ENCODE data around the gene ST6GALNAC3.

The ST6GALNAC3 gene

GRCh38 chr1:76374086-76374485 lies 299.5 kb downstream of the ST6GALNAC3 start:
- no peak for DNase-seq (ENCODE audit: extremely low spot score)
- POLR2A ChIA-PET = no interaction called here
- no peak for TF ChIP-seq FOXK2 (IDR thresholded peaks at IDR 0.05)
- TF ChIP-seq ELF4 (IDR thresholded peaks at IDR 0.05) = no peak
- TF ChIP-seq L3MBTL2 (conservative IDR thresholded peaks at IDR 0.05) = no peak
- CTCF ChIA-PET = no interaction called here

GRCh38 chr1:76377247-76377646 lies 302.7 kb downstream of the ST6GALNAC3 start:
- ChIA-PET POLR2A (no interaction called here), CTCF (no interaction called here)
- no peak for DNase-seq (ENCODE audit: extremely low spot score)
- TF ChIP-seq SUZ12 (IDR thresholded peaks at IDR 0.05) (no peak), CTBP1 (IDR thresholded peaks at IDR 0.05; ENCODE audit: borderline replicate concordance) (no peak), HDGF (IDR thresholded peaks at IDR 0.05; ENCODE audit: borderline replicate concordance) (no peak), L3MBTL2 (conservative IDR thresholded peaks at IDR 0.05) (no peak), BHLHE40 (IDR thresholded peaks at IDR 0.05; ENCODE audit: borderline replicate concordance) (no peak), PKNOX1 (IDR thresholded peaks at IDR 0.05) (no peak), TARDBP (IDR thresholded peaks at IDR 0.05) (no peak), ELF4 (IDR thresholded peaks at IDR 0.05) (no peak), ARNT (IDR thresholded peaks at IDR 0.05) (no peak), SP1 (IDR thresholded peaks at IDR 0.05) (no peak), LEF1 (IDR thresholded peaks at IDR 0.05; ENCODE audit: borderline replicate concordance) (no peak), FOXK2 (IDR thresholded peaks at IDR 0.05) (no peak), FOXM1 (IDR thresholded peaks at IDR 0.05; ENCODE audit: borderline replicate concordance) (no peak), ZNF384 (IDR thresholded peaks at IDR 0.05) (no peak)

GRCh38 chr1:76379506-76379905 lies 305.0 kb downstream of the ST6GALNAC3 start:
- ChIA-PET POLR2A (no interaction called here), CTCF (no interaction called here)
- TF ChIP-seq PKNOX1 (IDR thresholded peaks at IDR 0.05) = no peak
- TF ChIP-seq LEF1 (IDR thresholded peaks at IDR 0.05; ENCODE audit: borderline replicate concordance) = no peak
- TF ChIP-seq NFRKB (IDR thresholded peaks at IDR 0.05) = no peak
- no peak for TF ChIP-seq FOXM1 (IDR thresholded peaks at IDR 0.05; ENCODE audit: borderline replicate concordance)
- no peak for DNase-seq (ENCODE audit: extremely low spot score)

- ChIA-PET CTCF (no interaction called here), POLR2A (no interaction called here)
- no peak for DNase-seq (ENCODE audit: extremely low spot score)
- TF ChIP-seq BHLHE40 (IDR thresholded peaks at IDR 0.05; ENCODE audit: borderline replicate concordance) (no peak), SP1 (IDR thresholded peaks at IDR 0.05) (no peak), FOXK2 (IDR thresholded peaks at IDR 0.05) (no peak), CTBP1 (IDR thresholded peaks at IDR 0.05; ENCODE audit: borderline replicate concordance) (no peak), FOXA1 (IDR thresholded peaks at IDR 0.05) (no peak), PKNOX1 (IDR thresholded peaks at IDR 0.05) (no peak), TARDBP (IDR thresholded peaks at IDR 0.05) (no peak), ELF4 (IDR thresholded peaks at IDR 0.05) (no peak), ARNT (IDR thresholded peaks at IDR 0.05) (no peak), FOXM1 (IDR thresholded peaks at IDR 0.05; ENCODE audit: borderline replicate concordance) (no peak), L3MBTL2 (conservative IDR thresholded peaks at IDR 0.05) (no peak), NFRKB (IDR thresholded peaks at IDR 0.05) (no peak), LEF1 (IDR thresholded peaks at IDR 0.05; ENCODE audit: borderline replicate concordance) (no peak)
These were observed 307.0 kb downstream of the ST6GALNAC3 start for GRCh38 chr1:76381450-76382097.

- TF ChIP-seq LEF1 (IDR thresholded peaks at IDR 0.05; ENCODE audit: borderline replicate concordance) (no peak), HDGF (IDR thresholded peaks at IDR 0.05; ENCODE audit: borderline replicate concordance) (no peak), NFRKB (IDR thresholded peaks at IDR 0.05) (no peak), PKNOX1 (IDR thresholded peaks at IDR 0.05) (no peak), TARDBP (IDR thresholded peaks at IDR 0.05) (no peak), FOXK2 (IDR thresholded peaks at IDR 0.05) (no peak), L3MBTL2 (conservative IDR thresholded peaks at IDR 0.05) (no peak), ARNT (IDR thresholded peaks at IDR 0.05) (no peak), CTBP1 (IDR thresholded peaks at IDR 0.05; ENCODE audit: borderline replicate concordance) (no peak), ZNF384 (IDR thresholded peaks at IDR 0.05) (no peak), FOXA1 (IDR thresholded peaks at IDR 0.05) (no peak), FOXM1 (IDR thresholded peaks at IDR 0.05; ENCODE audit: borderline replicate concordance) (no peak), SP1 (IDR thresholded peaks at IDR 0.05) (no peak), ELF4 (IDR thresholded peaks at IDR 0.05) (no peak), BHLHE40 (IDR thresholded peaks at IDR 0.05; ENCODE audit: borderline replicate concordance) (no peak), SUZ12 (IDR thresholded peaks at IDR 0.05) (no peak)
- ChIA-PET CTCF (no interaction called here), POLR2A (no interaction called here)
- no peak for DNase-seq (ENCODE audit: extremely low spot score)
These were observed 313.7 kb downstream of the ST6GALNAC3 start for GRCh38 chr1:76388261-76388660.

GRCh38 chr1:76390456-76390855 lies 315.9 kb downstream of the ST6GALNAC3 start:
- TF ChIP-seq L3MBTL2 (conservative IDR thresholded peaks at IDR 0.05) = no peak
- TF ChIP-seq SP1 (IDR thresholded peaks at IDR 0.05) = no peak
- no peak for TF ChIP-seq ZNF384 (IDR thresholded peaks at IDR 0.05)
- TF ChIP-seq FOXM1 (IDR thresholded peaks at IDR 0.05; ENCODE audit: borderline replicate concordance) = no peak
- TF ChIP-seq BHLHE40 (IDR thresholded peaks at IDR 0.05; ENCODE audit: borderline replicate concordance) = no peak
- no peak for TF ChIP-seq FOXK2 (IDR thresholded peaks at IDR 0.05)
- no peak for TF ChIP-seq PKNOX1 (IDR thresholded peaks at IDR 0.05)
- TF ChIP-seq NFRKB (IDR thresholded peaks at IDR 0.05) = no peak
- no peak for TF ChIP-seq LEF1 (IDR thresholded peaks at IDR 0.05; ENCODE audit: borderline replicate concordance)
- TF ChIP-seq HDGF (IDR thresholded peaks at IDR 0.05; ENCODE audit: borderline replicate concordance) = no peak
- TF ChIP-seq ELF4 (IDR thresholded peaks at IDR 0.05) = no peak
- TF ChIP-seq FOXA1 (IDR thresholded peaks at IDR 0.05) = no peak
- TF ChIP-seq ARNT (IDR thresholded peaks at IDR 0.05) = no peak
- no peak for TF ChIP-seq CTBP1 (IDR thresholded peaks at IDR 0.05; ENCODE audit: borderline replicate concordance)
- no peak for TF ChIP-seq SUZ12 (IDR thresholded peaks at IDR 0.05)
- TF ChIP-seq TARDBP (IDR thresholded peaks at IDR 0.05) = no peak
- POLR2A ChIA-PET = no interaction called here
- DNase-seq (ENCODE audit: extremely low spot score) = no peak
- CTCF ChIA-PET = no interaction called here

All from HEK293T (cell line).